ENCODE results near the gene CNGA1.

DNA sequence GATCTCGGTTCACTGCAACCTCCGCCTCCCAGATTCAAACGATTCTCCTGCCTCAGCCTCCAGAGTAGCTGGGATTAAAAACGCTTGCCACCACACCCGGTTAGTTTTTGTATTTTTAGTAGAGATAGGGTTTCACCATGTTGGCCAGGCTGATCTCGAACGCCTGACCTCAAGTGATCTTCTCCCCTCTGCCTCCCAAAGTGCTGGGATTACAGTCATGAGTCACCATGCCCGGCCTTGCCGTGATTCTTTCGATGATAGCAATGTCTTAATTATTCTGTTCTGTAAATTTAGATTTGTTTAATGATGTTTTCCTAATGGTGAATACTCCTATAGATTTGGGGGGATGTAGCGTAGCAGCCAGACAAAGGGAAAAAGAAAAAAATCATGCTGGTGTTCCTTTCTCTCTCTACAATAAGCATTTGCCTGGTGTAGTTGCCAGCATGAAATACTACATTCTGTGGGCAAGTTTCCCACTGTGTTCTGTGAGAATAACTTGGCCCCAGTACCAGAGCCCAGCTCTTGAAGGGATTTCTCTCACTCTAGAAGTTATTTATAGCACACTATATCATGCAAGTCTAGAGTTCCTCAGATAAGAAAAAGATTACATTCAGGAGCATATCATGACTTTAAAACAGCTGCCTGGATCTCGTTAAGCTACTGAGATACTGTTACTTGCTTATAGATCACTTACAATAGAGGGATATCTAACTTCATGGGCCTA lies 15.5 kb upstream of the CNGA1 start:
- TF ChIP-seq GATA2 (IDR thresholded peaks at IDR 0.05; ENCODE audit: low read depth, low read length) (no peak), GATA3 (IDR thresholded peaks at IDR 0.05; ENCODE audit: low read depth, low read length) (no peak)

All from SH-SY5Y (cell line).